ENCODE measurements around the gene BORA. TPM values are rescaled to one million over a fixed set of nuclear protein-coding genes. Genes with fewer than 3 reads are reported as not detected.

The BORA gene
- total and polyA plus RNA-seq, 2 experiments from 2014 or later: 12.0 to 23.9 TPM

- TF ChIP-seq REST (IDR thresholded peaks at IDR 0.05; ENCODE audit: unreplicated experiment) (no peak), JUNB (IDR thresholded peaks at IDR 0.05; ENCODE audit: unreplicated experiment) (no peak)
Measured at GRCh38 chr13:72700509-72700908, 27.2 kb upstream of the BORA start (continued).

GRCh38 chr13:72716776-72717175 lies 10.9 kb upstream of the BORA start:
- Mint-ChIP-seq H3K27ac (no peak overlapping the region), H3K27me3 (ENCODE audit: insufficient read depth, low read depth, poor library complexity) (no peaks in the 10 kb centered on the region), H3K36me3 (ENCODE audit: low read depth) (peaks cover 60% of the 10 kb centered on the region), H3K4me1 (no peaks in the 10 kb centered on the region), H3K4me3 (no peak overlapping the region), H3K9me3 (peaks cover 18% of the 10 kb centered on the region; the same call in 2 of the 3 replicates)
- no peaks in the 10 kb centered on the region for H3K27me3 ChIP-seq (ENCODE audit: insufficient read depth)
- no peak overlapping the region for H2AFZ ChIP-seq
- no peak overlapping the region for H3K27ac ChIP-seq (ENCODE audit: low read depth)
- DNase-seq (ENCODE audit: low spot score) (no peak), ATAC-seq (no peak)
- TF ChIP-seq CREB1 (CRISPR knock-in tag; IDR thresholded peaks at IDR 0.05; ENCODE audit: low read depth) (no peak), ZNF331 (CRISPR knock-in tag; IDR thresholded peaks at IDR 0.05; ENCODE audit: low read depth) (no peak), STAT1 (IDR thresholded peaks at IDR 0.05; ENCODE audit: unreplicated experiment) (no peak), REST (IDR thresholded peaks at IDR 0.05; ENCODE audit: unreplicated experiment) (no peak), CTCF (conservative IDR thresholded peaks at IDR 0.05; ENCODE audit: low read depth in 2 of 2) (no peak), EZH2phosphoT487 (IDR thresholded peaks at IDR 0.05; ENCODE audit: unreplicated experiment) (no peak), ZNF462 (CRISPR knock-in tag; IDR thresholded peaks at IDR 0.05) (no peak)
- peaks cover 5% of the 10 kb centered on the region; the same call in 1 of the 2 replicates for H4K20me1 ChIP-seq (replicated peaks; ENCODE audit: insufficient read depth)
- peaks cover 21% of the 10 kb centered on the region; the same call in 1 of the 2 replicates for H3K36me3 ChIP-seq (ENCODE audit: insufficient read depth)
- no peak overlapping the region for H3K4me2 ChIP-seq
- H3K4me1 ChIP-seq (ENCODE audit: insufficient read depth): no peaks in the 10 kb centered on the region
- no peaks in the 10 kb centered on the region for H3K9me2 ChIP-seq (ENCODE audit: insufficient read depth)
- no peaks in the 10 kb centered on the region for H3F3A ChIP-seq (replicated peaks; ENCODE audit: low read depth)
- H3K4me3 ChIP-seq: no peak overlapping the region
- peaks cover 55% of the 10 kb centered on the region for H3K79me2 ChIP-seq (replicated peaks; ENCODE audit: insufficient read depth)
